HG03378 (cell line): ENCODE results near the gene SAMD8.
"Not testable (repeated sequence)": the region's sequence is repeated elsewhere in the genome, so short reads cannot be mapped to it uniquely, and the experiment has no call there.

Experiments
- ATAC-seq: cut with Tn5 transposase; IDR thresholded peaks from one replicate; pipeline ENCODE4 v1.9.1; 2021; ENCODE audit warnings: mild to moderate bottlenecking, moderate library complexity; ENCODE audit not compliant: unreplicated experiment

The SAMD8 gene

DNA sequence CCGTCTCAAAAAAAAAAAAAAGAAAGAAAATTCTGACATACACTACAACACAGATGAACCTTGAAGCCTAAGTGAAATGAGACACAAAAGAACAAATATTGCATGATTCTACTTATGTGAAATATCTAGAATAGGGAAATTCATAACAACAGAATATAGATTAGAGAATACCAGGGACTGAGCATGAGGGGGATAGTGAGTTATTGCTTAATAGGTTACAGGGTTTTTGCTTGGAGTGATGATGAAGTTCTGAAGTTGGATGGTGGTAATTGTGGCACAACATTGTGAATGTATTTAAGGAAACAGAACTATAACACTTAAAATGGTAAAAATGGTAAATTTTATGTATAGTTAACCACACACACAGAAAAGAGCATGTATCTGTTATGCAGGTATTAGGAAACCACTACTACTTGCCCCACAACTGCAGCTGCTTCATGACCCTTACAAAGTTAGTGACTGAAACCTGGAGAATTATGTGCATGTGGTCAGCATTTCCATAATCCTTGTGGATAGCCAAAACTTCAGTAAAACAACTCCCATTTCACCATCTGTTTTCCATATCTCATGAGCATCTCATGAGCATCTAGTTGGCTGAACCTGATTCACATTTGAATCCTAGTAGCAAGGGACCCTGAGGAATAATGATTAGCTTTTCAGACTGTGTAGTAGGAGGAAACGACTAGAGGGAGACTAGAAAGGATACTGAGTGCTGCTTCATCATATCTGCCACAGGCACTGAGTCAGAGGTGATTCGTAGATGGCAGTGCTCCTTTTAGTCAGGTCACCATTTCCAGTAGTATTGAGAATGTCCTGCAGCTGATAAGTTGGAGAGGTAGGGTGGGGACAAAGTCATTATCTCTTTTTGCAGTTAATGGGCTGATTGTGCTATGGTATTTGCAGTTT is 26.3 kb downstream of the SAMD8 start:
- peak; percentile 75 for ATAC-seq

- no peak for ATAC-seq
These were observed 28.8 kb downstream of the SAMD8 start for GRCh38 chr10:75140246-75140645.

DNA sequence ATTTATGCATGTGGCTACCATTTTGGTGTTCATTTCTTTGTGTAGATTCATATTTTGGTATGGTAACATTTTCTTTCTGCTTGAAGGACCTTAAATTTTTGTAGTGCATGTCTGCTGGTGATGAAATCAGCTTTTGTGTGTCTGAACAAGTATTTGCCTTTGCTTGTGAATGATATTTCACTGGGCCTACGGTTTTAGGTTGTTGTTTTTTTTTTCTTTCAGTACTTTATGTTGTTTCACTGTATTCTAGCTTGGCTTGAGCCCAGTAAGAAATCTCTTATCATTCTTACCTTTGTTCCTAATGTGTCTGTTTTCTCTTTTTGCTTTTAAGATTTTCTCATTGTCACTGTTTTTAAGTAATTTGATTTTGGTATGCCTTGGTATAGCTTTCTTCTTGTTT is 31.9 kb downstream of the SAMD8 start:
- ATAC-seq, result no peak

DNA sequence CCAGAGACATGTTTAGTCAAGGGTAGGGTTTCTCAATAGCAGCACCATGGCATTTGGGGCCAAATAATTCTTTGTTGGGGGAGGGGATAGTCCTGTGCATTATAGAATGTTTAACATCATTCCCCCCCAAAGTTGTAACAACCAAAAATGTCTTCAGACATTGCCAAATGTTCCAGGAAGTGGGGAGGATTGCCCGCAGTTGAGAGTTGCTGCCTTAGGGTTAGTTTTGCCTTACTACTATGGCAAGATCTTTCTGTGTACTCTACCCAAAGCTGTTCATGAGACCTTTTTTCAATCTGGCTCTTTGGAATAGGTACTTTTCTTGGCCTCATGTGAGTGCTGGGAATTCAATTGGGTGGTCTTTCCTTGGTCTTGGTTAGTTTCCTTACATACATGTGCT is 34.1 kb downstream of the SAMD8 start:
- no peak for ATAC-seq

- ATAC-seq, result no peak
These were observed 35.3 kb downstream of the SAMD8 start for GRCh38 chr10:75146780-75147179.

GRCh38 chr10:75150656-75151055 is 39.2 kb downstream of the SAMD8 start:
- ATAC-seq, result no peak

- ATAC-seq, result no peak
These were observed 48.1 kb downstream of the SAMD8 start for GRCh38 chr10:75159519-75159918.

DNA sequence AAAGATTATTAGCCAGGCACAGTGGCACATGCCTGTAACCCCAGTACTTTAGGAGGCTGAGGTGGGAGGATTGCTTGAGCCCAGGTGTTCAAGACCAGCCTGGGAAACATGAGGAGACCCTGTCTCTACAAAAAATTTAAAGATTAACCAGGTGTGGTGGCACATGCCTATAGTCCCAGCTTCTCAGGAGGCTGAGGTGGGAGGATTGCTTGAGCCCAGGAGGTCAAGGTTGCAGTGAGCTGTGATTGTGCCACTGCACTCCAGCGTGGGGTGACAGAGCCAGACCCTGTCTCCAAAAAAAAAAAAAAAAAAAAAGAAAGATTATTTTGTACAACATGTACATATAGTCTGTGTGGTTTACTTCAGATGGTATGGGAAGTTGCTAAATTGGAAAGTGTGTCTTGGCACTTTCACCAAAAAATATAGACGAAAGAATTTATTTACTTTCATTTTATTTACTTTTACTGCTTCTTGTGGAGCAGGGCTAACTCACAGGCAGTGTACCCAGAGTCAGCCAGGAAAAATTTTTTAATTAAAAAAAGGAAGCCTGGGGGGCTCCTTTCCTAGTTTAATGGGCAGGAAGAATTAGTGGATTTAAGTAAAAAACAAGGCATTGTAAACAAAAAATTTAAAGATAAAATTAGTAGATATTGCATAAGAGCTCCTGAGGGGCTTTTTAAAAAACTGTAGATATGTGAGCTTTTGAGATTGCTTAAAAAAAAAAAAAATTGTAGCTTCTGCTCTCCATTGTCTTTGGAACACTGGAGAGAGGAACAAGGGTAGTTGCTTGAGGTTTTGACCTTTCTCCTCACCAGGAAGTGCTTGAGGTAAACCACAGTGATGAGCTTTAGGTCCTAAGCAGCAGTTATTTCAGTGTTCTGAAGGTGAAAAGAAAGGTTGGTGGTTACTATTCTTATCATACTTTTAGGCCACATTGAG is 54.5 kb downstream of the SAMD8 start:
- ATAC-seq, result peak; percentile 90

- peak; percentile 22 for ATAC-seq
These were observed 55.1 kb downstream of the SAMD8 start for GRCh38 chr10:75166623-75166972.

DNA sequence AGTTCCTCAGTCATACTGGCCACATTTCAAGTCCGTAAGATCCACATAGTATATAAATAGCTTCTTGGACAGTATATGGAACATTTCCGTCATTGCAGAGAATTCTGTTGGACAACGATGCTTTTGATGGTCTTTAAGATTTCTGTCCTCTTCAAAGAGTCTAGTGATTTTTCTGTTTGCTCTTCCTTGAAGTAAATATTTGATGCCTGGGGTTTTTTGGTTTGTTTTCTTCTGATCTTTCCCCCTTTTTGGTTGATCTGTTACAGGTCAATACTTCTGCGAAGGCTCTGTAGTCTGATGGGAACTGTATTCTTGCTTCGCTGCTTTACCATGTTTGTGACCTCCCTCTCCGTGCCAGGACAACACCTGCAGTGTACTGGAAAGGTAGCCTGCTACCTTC is 56.8 kb downstream of the SAMD8 start:
- ATAC-seq, result no peak

GRCh38 chr10:75170215-75170614 is 58.8 kb downstream of the SAMD8 start:
- no peak for ATAC-seq

DNA sequence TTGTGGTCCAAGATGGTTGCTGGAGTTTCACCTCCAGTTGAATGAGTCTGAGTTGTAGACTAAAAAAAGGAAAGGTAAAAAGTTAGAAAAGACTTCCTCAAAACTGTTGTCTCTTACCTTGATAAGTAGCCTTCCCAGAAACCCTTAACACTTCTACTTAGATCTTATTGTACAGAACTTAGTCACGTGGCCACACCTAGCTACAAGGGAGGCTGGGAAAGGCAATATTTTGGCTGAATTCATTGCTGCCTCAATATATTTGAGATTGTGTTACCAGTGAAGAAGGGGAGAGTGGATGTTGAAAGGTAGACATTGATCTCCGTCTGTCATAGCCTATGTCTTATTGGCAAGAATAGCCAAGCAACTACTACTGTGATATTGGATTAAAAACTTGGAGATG is 63.6 kb downstream of the SAMD8 start:
- no peak for ATAC-seq

DNA sequence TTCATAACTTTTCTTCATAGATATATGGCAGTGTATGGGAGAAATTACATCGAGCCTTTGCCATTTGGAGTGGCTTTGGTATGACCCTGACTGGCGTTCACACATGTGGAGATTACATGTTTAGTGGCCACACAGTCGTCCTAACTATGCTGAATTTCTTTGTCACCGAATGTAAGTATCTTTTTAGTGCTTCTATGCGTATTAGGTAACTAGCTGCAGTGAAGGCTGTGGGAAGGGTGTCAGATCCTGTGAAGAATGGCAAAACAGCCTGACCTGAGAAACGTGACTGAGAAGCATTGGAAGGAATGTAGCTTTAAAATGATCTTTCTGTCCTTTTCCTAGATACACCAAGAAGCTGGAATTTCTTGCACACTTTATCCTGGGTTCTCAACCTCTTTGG is 64.6 kb downstream of the SAMD8 start:
- ATAC-seq, result no peak

DNA sequence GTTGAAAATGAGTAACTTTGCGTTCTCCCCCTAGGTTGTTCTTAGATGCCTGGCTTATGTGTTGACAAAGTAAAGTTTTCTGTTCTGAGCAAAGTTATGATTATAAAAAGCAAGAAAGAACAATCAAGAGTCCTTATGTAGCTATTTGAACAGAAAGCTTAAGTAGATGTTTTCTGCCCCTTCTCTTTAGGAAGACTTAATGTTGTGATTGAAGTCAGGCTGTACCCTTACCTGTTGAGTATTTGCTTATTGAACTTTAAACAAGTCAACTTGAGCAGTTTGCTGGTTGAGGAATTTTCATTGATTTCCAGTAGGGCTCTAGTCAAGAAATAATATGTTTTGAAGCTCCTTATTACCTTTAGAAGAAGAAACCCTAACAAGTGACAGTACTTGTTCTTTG is 65.3 kb downstream of the SAMD8 start:
- ATAC-seq, result no peak

GRCh38 chr10:75179657-75180177 is 68.3 kb downstream of the SAMD8 start:
- no peak for ATAC-seq

DNA sequence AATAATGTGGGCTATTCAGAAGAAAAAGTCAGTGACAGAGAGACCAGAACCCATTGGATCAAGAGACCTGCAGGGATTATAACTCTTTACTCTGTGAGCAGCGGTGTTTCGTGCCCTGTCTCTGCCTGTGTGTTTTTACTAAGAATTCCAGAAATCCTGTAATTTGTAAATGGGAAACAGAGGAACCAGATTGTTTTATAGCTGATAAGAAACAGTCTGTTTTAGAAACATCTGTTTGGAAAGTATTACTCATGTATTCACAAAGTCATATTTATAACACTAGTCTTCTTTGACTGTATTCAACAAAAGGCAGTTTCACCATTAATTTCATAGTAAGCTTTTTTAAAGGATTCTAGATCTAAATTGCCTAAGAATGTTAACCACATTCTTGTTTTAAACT is 69.1 kb downstream of the SAMD8 start:
- no peak for ATAC-seq

DNA sequence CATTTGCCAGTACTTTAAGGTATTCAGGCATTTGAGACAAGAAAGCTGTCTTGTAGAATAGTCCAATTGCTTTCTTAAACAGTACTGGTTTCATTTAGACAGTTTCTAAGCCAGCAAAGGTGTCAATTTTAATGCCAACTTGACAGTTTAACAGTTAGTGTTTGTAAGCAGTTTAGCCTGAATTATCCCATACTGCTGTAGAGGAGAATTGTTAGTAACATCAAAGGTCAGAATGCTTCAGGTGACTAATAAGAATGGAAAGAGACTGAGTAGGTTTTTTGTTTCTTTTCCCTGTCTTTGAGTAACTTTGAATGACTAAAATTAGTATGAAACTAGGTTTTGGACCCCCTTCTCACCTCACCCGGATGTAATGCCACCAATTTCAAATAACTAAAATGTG is 69.6 kb downstream of the SAMD8 start:
- ATAC-seq, result no peak

DNA sequence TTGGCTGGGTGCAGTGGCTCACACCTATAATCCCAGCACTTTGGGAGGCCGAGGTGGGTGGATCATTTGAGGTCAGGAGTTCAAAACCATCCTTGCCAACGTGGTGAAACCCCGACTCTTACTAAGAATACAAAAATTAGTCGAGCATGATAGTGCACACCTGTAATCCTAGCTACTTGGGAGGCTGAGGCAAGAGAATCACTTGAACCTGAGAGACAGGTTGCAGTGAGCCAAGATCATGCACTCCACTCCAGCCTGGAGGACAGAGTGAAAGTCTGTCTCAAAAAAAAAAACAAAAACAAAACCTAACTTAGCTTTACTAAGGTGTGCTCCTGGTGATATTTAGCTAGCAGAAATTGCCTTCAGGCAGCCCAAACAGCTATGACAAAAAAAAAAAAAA is 74.9 kb downstream of the SAMD8 start:
- ATAC-seq, result no peak

GRCh38 chr10:75187961-75188426 is 76.5 kb downstream of the SAMD8 start:
- no peak for ATAC-seq

DNA sequence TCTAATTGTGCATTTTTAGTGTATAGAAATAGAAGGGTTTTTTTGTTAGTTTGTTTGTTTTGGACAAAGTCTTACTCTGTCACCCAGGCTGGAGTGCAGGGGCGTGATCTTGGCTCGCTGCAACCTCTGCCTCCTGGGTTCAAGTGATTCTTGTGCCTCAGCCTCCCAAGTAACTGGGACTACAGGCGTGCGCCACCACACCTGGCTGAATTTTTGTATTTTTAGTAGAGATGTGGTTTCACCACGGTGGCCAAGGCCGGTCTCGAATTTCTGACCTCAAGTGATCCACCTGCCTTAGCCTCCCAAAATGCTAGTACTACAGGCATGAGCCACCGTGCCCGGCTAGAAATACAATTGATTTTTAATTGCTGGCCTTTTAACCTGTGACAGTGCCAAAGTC is 77.1 kb downstream of the SAMD8 start:
- ATAC-seq, result not testable (repeated sequence)

DNA sequence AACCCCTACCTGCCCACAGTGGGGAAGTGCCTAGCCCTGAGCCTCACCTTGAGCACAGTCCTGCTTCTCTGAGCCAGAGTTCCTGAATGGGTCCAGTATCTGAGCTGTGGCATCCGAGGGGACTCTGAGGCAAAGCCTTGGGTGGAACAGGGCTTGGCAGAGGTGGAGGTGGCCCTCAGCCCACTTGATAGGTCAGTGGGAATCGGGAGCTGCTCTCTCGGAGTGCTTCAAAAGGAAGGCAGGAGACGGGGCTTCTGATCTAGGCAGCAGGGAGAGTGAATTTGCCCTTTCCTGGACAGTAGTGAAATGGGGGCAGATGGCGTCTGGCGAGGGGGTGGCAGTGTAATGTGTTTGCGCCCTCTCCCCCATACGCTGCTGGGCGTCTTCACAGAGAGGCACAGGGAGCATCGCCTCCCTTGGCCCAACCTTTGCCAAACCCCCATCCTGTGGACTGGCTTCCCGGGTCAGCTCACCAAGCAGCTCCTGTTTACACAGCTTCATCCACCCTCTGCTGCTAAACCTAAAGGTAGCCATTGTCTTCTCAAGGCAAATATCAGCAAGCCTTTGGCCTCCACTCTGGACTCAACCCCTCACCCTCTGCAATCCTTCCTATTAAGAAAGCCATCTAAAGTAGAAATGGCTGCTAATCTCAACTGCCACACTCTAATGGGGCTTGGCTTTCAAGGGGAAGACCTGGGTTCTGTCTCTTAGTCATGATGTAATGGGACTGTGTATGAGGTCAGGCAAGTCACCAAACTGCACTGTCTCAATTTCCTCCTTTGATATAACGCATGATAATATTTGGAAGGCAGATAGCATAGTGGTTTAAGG is 78.0 kb downstream of the SAMD8 start:
- no peak for ATAC-seq
